ENCODE results near the gene PTH2. TPM values are rescaled to one million over a fixed set of nuclear protein-coding genes. Genes with fewer than 3 reads are reported as not detected.

The PTH2 gene
- polyA plus RNA-seq, 1 donor from 2014 or later: not detected

DNA sequence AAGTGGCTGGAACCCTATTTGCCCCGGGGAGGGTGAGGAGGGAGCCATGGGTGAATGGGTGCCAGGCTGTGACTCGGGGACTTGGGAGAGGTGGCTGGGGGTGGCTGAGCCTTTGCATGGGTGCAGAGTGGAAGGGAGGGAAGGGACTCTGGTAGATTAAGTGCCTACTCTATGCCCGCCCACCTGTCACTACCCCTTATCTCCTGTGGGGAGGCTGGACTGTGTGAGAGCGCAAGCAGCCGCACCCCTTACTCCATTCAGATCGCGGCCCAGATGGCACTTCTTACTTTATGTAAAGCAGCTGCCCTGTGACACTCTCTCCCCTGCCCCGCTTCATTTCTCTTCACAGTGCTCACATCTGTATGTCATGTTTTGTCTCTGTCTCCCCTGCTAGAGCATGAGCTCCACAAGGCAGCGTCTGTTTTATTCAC is 32.3 kb downstream of the PTH2 start:
- Histone ChIP-seq H3K27ac (ENCODE audit: low read length) (no peak overlapping the region), H3K79me2 (replicated peaks; ENCODE audit: insufficient read depth, low read length) (no peaks in the 10 kb centered on the region), H3F3A (ENCODE audit: insufficient read depth, low read length, poor library complexity, severe bottlenecking) (no peaks in the 10 kb centered on the region), H3K9me2 (ENCODE audit: insufficient read depth, low read length) (no peaks in the 10 kb centered on the region), H3K9ac (ENCODE audit: low read length) (no peak overlapping the region), H4K20me1 (ENCODE audit: insufficient read depth) (no peaks in the 10 kb centered on the region), H3K4me3 (ENCODE audit: low read length) (no peak overlapping the region), H3K36me3 (ENCODE audit: insufficient read depth, low read length) (no peaks in the 10 kb centered on the region), H2AFZ (ENCODE audit: low read depth, low read length) (no peak overlapping the region), H3K9me3 (ENCODE audit: low read length) (no peaks in the 10 kb centered on the region), H3K27me3 (ENCODE audit: insufficient read depth, low read depth, low read length) (no peaks in the 10 kb centered on the region), H3K4me2 (ENCODE audit: low read length) (no peak overlapping the region)
- TF ChIP-seq TAF1 (IDR thresholded peaks at IDR 0.05; ENCODE audit: low read depth) (no peak), RAD21 (conservative IDR thresholded peaks at IDR 0.05) (no peak), POLR2AphosphoS5 (IDR thresholded peaks at IDR 0.05) (no peak), EZH2 (IDR thresholded peaks at IDR 0.05; ENCODE audit: borderline replicate concordance, insufficient read depth, low read length, poor library complexity, severe bottlenecking) (no peak), MXI1 (conservative IDR thresholded peaks at IDR 0.05; ENCODE audit: poor library complexity, severe bottlenecking) (no peak), SMC3 (conservative IDR thresholded peaks at IDR 0.05; ENCODE audit: poor library complexity) (no peak), EP300 (conservative IDR thresholded peaks at IDR 0.05; ENCODE audit: poor library complexity, severe bottlenecking) (no peak)
- TF ChIP-seq, protein P1, sequence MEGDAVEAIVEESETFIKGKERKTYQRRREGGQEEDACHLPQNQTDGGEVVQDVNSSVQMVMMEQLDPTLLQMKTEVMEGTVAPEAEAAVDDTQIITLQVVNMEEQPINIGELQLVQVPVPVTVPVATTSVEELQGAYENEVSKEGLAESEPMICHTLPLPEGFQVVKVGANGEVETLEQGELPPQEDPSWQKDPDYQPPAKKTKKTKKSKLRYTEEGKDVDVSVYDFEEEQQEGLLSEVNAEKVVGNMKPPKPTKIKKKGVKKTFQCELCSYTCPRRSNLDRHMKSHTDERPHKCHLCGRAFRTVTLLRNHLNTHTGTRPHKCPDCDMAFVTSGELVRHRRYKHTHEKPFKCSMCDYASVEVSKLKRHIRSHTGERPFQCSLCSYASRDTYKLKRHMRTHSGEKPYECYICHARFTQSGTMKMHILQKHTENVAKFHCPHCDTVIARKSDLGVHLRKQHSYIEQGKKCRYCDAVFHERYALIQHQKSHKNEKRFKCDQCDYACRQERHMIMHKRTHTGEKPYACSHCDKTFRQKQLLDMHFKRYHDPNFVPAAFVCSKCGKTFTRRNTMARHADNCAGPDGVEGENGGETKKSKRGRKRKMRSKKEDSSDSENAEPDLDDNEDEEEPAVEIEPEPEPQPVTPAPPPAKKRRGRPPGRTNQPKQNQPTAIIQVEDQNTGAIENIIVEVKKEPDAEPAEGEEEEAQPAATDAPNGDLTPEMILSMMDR (IDR thresholded peaks at IDR 0.05; ENCODE audit: poor library complexity, severe bottlenecking): no peak
- TF ChIP-seq, protein P2, sequence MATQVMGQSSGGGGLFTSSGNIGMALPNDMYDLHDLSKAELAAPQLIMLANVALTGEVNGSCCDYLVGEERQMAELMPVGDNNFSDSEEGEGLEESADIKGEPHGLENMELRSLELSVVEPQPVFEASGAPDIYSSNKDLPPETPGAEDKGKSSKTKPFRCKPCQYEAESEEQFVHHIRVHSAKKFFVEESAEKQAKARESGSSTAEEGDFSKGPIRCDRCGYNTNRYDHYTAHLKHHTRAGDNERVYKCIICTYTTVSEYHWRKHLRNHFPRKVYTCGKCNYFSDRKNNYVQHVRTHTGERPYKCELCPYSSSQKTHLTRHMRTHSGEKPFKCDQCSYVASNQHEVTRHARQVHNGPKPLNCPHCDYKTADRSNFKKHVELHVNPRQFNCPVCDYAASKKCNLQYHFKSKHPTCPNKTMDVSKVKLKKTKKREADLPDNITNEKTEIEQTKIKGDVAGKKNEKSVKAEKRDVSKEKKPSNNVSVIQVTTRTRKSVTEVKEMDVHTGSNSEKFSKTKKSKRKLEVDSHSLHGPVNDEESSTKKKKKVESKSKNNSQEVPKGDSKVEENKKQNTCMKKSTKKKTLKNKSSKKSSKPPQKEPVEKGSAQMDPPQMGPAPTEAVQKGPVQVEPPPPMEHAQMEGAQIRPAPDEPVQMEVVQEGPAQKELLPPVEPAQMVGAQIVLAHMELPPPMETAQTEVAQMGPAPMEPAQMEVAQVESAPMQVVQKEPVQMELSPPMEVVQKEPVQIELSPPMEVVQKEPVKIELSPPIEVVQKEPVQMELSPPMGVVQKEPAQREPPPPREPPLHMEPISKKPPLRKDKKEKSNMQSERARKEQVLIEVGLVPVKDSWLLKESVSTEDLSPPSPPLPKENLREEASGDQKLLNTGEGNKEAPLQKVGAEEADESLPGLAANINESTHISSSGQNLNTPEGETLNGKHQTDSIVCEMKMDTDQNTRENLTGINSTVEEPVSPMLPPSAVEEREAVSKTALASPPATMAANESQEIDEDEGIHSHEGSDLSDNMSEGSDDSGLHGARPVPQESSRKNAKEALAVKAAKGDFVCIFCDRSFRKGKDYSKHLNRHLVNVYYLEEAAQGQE (IDR thresholded peaks at IDR 0.05; ENCODE audit: borderline replicate concordance): no peak

DNA sequence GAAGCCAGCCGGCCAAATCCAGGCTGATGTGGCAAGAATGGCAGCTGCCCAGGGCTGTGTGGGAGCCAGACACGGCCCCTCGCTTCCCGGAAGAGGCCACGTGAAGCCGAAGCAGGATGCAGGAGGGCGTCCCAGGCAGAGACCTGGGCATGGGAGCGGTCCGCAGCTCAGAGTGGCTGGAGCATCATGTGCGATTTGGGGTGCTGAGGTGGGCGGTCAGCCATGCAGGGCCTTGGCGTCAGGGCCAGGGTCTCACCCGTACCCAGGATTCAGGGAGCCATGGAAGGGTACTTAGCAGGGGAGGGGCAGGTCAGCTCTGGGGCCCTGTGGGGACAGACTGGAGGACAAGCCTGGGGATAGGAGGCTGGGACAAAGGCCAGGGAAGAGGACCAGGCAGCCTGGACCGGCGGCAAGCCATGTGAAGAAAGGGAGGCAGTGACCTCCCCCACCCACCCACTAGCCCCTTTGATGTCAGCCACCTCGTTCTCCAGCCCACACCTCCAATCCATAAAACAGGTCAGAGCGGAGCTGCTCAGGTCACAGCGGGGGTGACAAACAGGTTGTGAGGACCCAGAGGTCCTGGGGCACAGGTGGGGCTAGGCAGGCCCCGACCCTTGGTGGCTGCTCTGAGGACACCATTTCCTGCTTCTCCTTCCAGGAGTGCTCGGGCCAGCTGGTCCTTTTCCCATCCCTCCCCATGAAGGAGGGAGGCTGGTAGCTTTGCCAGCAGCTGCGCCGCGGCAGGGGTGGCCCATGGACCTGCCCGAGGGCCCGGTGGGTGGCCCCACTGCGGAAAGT is 32.9 kb downstream of the PTH2 start:
- Histone ChIP-seq H3K27me3 (ENCODE audit: insufficient read depth, low read depth, low read length) (no peaks in the 10 kb centered on the region), H3K27ac (ENCODE audit: low read length) (no peak overlapping the region), H3K36me3 (ENCODE audit: insufficient read depth, low read length) (no peaks in the 10 kb centered on the region), H3K79me2 (replicated peaks; ENCODE audit: insufficient read depth, low read length) (no peaks in the 10 kb centered on the region), H3K9me3 (ENCODE audit: low read length) (no peaks in the 10 kb centered on the region), H3K4me3 (ENCODE audit: low read length) (no peak overlapping the region), H3K9ac (ENCODE audit: low read length) (no peak overlapping the region), H2AFZ (ENCODE audit: low read depth, low read length) (no peak overlapping the region), H3K9me2 (ENCODE audit: insufficient read depth, low read length) (no peaks in the 10 kb centered on the region), H4K20me1 (ENCODE audit: insufficient read depth) (no peaks in the 10 kb centered on the region), H3K4me2 (ENCODE audit: low read length) (no peak overlapping the region), H3F3A (ENCODE audit: insufficient read depth, low read length, poor library complexity, severe bottlenecking) (no peaks in the 10 kb centered on the region)
- TF ChIP-seq SMC3 (conservative IDR thresholded peaks at IDR 0.05; ENCODE audit: poor library complexity): no peak
- no peak for TF ChIP-seq POLR2AphosphoS5 (IDR thresholded peaks at IDR 0.05)
- no peak for TF ChIP-seq MXI1 (conservative IDR thresholded peaks at IDR 0.05; ENCODE audit: poor library complexity, severe bottlenecking)
- TF ChIP-seq, protein P2 (IDR thresholded peaks at IDR 0.05; ENCODE audit: borderline replicate concordance): no peak
- TF ChIP-seq, protein P1 (IDR thresholded peaks at IDR 0.05; ENCODE audit: poor library complexity, severe bottlenecking): no peak
- no peak for TF ChIP-seq EZH2 (IDR thresholded peaks at IDR 0.05; ENCODE audit: borderline replicate concordance, insufficient read depth, low read length, poor library complexity, severe bottlenecking)
- no peak for TF ChIP-seq RAD21 (conservative IDR thresholded peaks at IDR 0.05)
- TF ChIP-seq TAF1 (IDR thresholded peaks at IDR 0.05; ENCODE audit: low read depth): no peak
- no peak for TF ChIP-seq EP300 (conservative IDR thresholded peaks at IDR 0.05; ENCODE audit: poor library complexity, severe bottlenecking)

Measured in neural cell (in vitro differentiated cells).